ENCODE data around the gene ZNF630.

DNA sequence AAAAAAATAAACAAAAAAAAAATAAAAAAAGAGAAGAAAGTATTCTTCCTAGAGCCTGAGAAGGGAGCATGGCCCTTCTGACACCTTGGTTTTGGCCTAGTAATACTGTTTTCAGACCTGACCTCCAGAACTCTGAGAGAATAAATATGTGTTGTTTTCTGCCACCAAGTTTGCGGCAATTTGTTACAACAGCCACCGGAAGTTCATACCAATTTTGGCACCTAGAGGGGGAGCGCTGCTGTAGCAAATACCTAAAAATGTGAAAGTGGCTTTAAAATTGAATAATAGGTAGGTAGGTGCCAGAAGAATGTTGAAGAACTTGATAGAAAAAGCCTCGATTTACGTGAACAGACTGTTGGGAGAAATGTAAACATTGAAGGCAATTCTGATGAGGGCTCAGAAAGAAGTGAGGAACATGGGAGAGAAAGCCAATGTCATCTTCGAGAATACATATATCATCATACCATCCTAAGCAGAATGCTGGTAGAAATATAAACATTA is 31.5 kb upstream of the ZNF630 start:
- TF ChIP-seq, protein P1, sequence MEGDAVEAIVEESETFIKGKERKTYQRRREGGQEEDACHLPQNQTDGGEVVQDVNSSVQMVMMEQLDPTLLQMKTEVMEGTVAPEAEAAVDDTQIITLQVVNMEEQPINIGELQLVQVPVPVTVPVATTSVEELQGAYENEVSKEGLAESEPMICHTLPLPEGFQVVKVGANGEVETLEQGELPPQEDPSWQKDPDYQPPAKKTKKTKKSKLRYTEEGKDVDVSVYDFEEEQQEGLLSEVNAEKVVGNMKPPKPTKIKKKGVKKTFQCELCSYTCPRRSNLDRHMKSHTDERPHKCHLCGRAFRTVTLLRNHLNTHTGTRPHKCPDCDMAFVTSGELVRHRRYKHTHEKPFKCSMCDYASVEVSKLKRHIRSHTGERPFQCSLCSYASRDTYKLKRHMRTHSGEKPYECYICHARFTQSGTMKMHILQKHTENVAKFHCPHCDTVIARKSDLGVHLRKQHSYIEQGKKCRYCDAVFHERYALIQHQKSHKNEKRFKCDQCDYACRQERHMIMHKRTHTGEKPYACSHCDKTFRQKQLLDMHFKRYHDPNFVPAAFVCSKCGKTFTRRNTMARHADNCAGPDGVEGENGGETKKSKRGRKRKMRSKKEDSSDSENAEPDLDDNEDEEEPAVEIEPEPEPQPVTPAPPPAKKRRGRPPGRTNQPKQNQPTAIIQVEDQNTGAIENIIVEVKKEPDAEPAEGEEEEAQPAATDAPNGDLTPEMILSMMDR (IDR thresholded peaks at IDR 0.05) = no peak
- no peak for TF ChIP-seq POLR2A (IDR thresholded peaks at IDR 0.05)
- no peak for TF ChIP-seq POLR2AphosphoS5 (IDR thresholded peaks at IDR 0.05)

All from breast epithelium (tissue), 3 donors.